Mucosa of rectum (tissue), 2 donors: ENCODE results near the gene TBC1D23.

Source experiments
- H3K27ac ChIP-seq, 2 donors: one replicate each; pipeline ENCODE4 v1.7.0; 2013; ENCODE audit warnings: inconsistent platforms in 2 of 2, low read depth in 2 of 2, low read length in 2 of 2
- H3K27me3 ChIP-seq, 2 donors: one replicate each; pipeline ENCODE4 v1.7.0; 2013; ENCODE audit warnings: low read length in 2 of 2; ENCODE audit not compliant: control insufficient read depth in 2 of 2, insufficient read depth in 2 of 2
- H3K36me3 ChIP-seq, 2 donors: one replicate each; pipeline ENCODE4 v1.7.0; 2013; ENCODE audit warnings: low read length in 2 of 2; ENCODE audit not compliant: control insufficient read depth in 2 of 2, insufficient read depth in 2 of 2
- H3K4me1 ChIP-seq, 2 donors: one replicate each; pipeline ENCODE4 v1.7.0; 2013; ENCODE audit warnings: low read length in 2 of 2, mild to moderate bottlenecking in 1 of 2; ENCODE audit not compliant: control insufficient read depth in 2 of 2, insufficient read depth in 2 of 2
- H3K4me3 ChIP-seq, 2 donors: one replicate each; pipeline ENCODE4 v1.7.0; 2013; ENCODE audit warnings: low read length in 2 of 2
- H3K9ac ChIP-seq, 2 donors: one replicate each; pipeline ENCODE4 v1.7.0; 2013; ENCODE audit warnings: low read length in 2 of 2, low read depth in 1 of 2, mild to moderate bottlenecking in 1 of 2
- H3K9me3 ChIP-seq, 2 donors: one replicate each; pipeline ENCODE4 v1.7.0; 2013; ENCODE audit warnings: low read length in 2 of 2; ENCODE audit not compliant: control insufficient read depth in 2 of 2
- donor health status: healthy.
- donor health status: Normal muscosa, but diverticular disease.

Gene TBC1D23

GRCh38 chr3:100260685-100261484 lies at the start of gene TBC1D23:
Gene TBC1D23 (plus strand): TSS chr3:100260992. CDS start chr3:100261019, 27 bp downstream.
- Histone ChIP-seq H3K9ac (peak within 1 kb of the TSS; percentile 93 to 99), H3K27ac (peak within 1 kb of the TSS; percentile 94 to 97), H3K27me3 (no peaks in the 10 kb centered on the region), H3K4me3 (peak within 1 kb of the TSS; percentile 88 to 98), H3K9me3 (no peaks in the 10 kb centered on the region), H3K36me3 (no peaks in the 10 kb centered on the region), H3K4me1 (peaks cover 19 to 22% of the 10 kb centered on the region in 2 donors)

DNA sequence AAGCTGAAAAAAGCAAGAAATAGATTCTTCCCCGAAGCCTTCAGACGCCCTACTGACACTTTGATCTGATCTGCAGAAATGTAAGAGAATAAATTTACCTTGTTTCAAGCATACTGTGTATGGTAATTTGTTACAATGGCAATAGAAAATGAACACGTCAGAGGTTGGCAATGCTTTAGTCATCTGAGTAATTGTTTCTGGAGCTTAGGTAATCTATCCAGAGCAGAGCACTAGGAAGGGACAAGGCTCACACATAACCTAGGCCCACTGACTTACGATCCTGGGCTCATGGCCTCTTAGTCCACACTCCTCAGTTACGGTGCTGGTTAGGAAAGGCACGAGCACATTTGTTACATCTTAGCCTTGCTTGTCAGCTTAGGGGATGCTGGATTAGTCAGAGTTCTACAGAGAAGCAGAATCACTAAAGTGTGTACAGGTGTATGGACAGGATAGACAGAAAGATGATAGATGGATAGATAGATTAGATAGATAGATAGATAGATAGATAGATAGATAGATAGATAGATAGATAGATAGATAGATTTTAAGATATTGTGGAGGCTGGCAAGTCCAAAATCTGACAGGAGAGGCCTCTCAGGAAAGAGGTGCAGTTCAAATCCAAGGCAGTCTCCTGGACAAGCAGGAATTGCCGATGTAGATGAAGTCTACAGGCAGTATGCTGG lies 46.8 kb upstream of the TBC1D23 start:
- no peak overlapping the region for H3K27ac ChIP-seq
- H3K9ac ChIP-seq, result no peak overlapping the region
- no peaks in the 10 kb centered on the region for H3K9me3 ChIP-seq
- peaks cover 0 to 2% of the 10 kb centered on the region in 2 donors for H3K4me1 ChIP-seq
- no peak overlapping the region for H3K4me3 ChIP-seq
- no peaks in the 10 kb centered on the region for H3K36me3 ChIP-seq
- H3K27me3 ChIP-seq, result no peaks in the 10 kb centered on the region

DNA sequence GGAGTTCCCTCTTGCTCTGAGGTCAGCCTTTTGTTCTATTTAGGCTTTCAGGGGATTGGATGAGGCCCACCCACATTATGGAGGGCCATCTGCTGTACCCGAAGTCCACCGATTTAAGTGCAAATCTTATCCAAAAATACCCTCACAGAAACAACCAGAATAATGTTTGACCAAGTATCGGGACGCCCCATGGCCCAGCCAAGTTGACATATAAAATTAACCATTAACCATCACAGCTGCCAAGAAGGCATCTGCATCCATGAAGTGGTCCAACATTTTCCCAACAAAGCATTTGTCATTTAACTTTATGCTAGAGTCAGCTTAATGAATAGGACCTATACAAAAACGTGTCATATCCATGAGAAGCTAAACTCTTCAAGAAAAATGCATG lies 46.2 kb upstream of the TBC1D23 start:
- no peak overlapping the region for H3K9ac ChIP-seq
- peaks cover 0 to 2% of the 10 kb centered on the region in 2 donors for H3K4me1 ChIP-seq
- no peak overlapping the region for H3K27ac ChIP-seq
- H3K4me3 ChIP-seq, result no peak overlapping the region
- H3K9me3 ChIP-seq, result no peaks in the 10 kb centered on the region
- no peaks in the 10 kb centered on the region for H3K27me3 ChIP-seq
- H3K36me3 ChIP-seq, result no peaks in the 10 kb centered on the region

GRCh38 chr3:100216713-100217112 lies 44.1 kb upstream of the TBC1D23 start:
- Histone ChIP-seq H3K27me3 (no peaks in the 10 kb centered on the region), H3K4me1 (no peaks in the 10 kb centered on the region), H3K9me3 (no peaks in the 10 kb centered on the region), H3K27ac (no peak overlapping the region), H3K4me3 (no peak overlapping the region), H3K36me3 (no peaks in the 10 kb centered on the region), H3K9ac (no peak overlapping the region)

GRCh38 chr3:100221159-100221558 lies 39.6 kb upstream of the TBC1D23 start:
- H3K9me3 ChIP-seq, result no peaks in the 10 kb centered on the region
- no peak overlapping the region for H3K4me3 ChIP-seq
- H3K9ac ChIP-seq, result no peak overlapping the region
- no peaks in the 10 kb centered on the region for H3K27me3 ChIP-seq
- H3K4me1 ChIP-seq, result no peaks in the 10 kb centered on the region
- no peaks in the 10 kb centered on the region for H3K36me3 ChIP-seq
- no peak overlapping the region for H3K27ac ChIP-seq

DNA sequence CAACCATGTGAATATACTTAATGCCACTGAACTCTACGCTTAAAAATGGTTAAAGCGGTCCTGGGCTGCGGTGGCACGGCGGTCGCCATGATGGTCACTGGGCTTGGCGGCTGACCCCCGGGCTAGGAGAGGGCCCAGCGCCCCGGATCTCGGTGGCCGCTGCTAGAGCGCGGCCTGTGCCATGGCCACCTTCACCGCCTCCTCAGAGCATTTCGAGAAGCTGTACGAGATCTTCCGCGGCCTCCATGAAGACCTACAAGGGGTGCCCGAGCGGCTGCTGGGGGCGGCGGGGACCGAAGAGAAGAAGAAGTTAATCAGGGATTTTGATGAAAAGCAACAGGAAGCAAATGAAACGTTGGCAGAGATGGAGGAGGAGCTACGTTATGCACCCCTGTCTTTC lies 35.6 kb upstream of the TBC1D23 start:
- no peaks in the 10 kb centered on the region for H3K4me1 ChIP-seq
- no peak overlapping the region for H3K27ac ChIP-seq
- no peak overlapping the region for H3K9ac ChIP-seq
- H3K36me3 ChIP-seq, result no peaks in the 10 kb centered on the region
- no peak overlapping the region for H3K4me3 ChIP-seq
- no peaks in the 10 kb centered on the region for H3K27me3 ChIP-seq
- no peaks in the 10 kb centered on the region for H3K9me3 ChIP-seq

GRCh38 chr3:100225883-100226282 lies 34.9 kb upstream of the TBC1D23 start:
- H3K4me3 ChIP-seq, result no peak overlapping the region
- H3K36me3 ChIP-seq, result no peaks in the 10 kb centered on the region
- no peaks in the 10 kb centered on the region for H3K4me1 ChIP-seq
- H3K27me3 ChIP-seq, result no peaks in the 10 kb centered on the region
- H3K9ac ChIP-seq, result no peak overlapping the region
- H3K27ac ChIP-seq, result no peak overlapping the region
- no peaks in the 10 kb centered on the region for H3K9me3 ChIP-seq

DNA sequence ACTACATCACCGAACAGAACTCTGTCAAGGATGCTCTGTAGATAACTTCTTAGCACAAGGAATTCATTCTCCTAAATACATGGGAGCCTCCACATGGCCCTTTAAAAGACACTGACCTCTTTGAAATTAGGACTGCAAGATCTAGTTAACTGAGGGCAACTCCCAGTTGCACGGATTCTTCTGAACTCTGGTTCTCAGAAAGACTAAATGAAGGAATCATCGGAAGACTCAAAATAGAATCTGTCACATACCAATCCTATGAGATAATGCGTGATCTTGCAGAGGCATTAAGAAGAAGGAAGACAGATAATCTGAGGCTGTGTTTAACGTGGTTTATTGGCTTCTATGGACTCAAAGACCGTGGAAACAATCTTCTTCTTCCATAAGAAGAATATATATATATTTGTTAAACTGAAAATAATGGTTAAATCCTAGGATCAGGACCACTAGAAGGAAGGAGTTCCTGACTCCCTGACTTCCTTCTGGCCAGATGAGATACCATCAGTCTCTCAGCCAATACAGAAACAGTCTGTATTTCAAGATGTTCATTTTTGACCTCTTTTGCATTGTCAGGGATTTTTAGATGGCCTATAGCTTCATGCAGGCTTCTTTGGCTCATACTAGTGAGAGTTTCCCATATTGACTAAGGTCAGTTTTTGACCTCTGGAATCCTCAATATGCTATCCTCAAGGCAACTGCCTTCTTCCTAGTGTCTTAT lies 33.9 kb upstream of the TBC1D23 start:
- no peak overlapping the region for H3K9ac ChIP-seq
- H3K9me3 ChIP-seq, result no peaks in the 10 kb centered on the region
- H3K4me1 ChIP-seq, result no peaks in the 10 kb centered on the region
- H3K36me3 ChIP-seq, result no peaks in the 10 kb centered on the region
- no peaks in the 10 kb centered on the region for H3K27me3 ChIP-seq
- H3K4me3 ChIP-seq, result no peak overlapping the region
- H3K27ac ChIP-seq, result no peak overlapping the region

GRCh38 chr3:100227511-100227921 lies 33.3 kb upstream of the TBC1D23 start:
- Histone ChIP-seq H3K27me3 (no peaks in the 10 kb centered on the region), H3K27ac (no peak overlapping the region), H3K36me3 (no peaks in the 10 kb centered on the region), H3K4me3 (no peak overlapping the region), H3K9ac (no peak overlapping the region), H3K4me1 (no peaks in the 10 kb centered on the region), H3K9me3 (no peaks in the 10 kb centered on the region)

GRCh38 chr3:100228247-100228646 lies 32.5 kb upstream of the TBC1D23 start:
- H3K4me1 ChIP-seq, result no peaks in the 10 kb centered on the region
- no peaks in the 10 kb centered on the region for H3K9me3 ChIP-seq
- H3K9ac ChIP-seq, result no peak overlapping the region
- no peaks in the 10 kb centered on the region for H3K36me3 ChIP-seq
- H3K27ac ChIP-seq, result no peak overlapping the region
- no peaks in the 10 kb centered on the region for H3K27me3 ChIP-seq
- H3K4me3 ChIP-seq, result no peak overlapping the region
